GM23338 (cell line): ENCODE results near the gene GZF1. TPM values are rescaled to one million over a fixed set of nuclear protein-coding genes. Genes with fewer than 3 reads are reported as not detected.

Experiments used
- ATAC-seq: fragments of 200-7000 bp; cut with Tn5 transposase; 3 replicates; pipeline ENCODE4 v1.9.1; 2020
- DNase-seq: peaks from one replicate; pipeline ENCODE4 v3.0.0-alpha.2; 2015; ENCODE audit warnings: low spot score
- H2AFZ ChIP-seq: fragments of 200-600 bp; sonication (generic); 2 replicates; pipeline ENCODE4 v1.8.0; 2016; ENCODE audit warnings: antibody characterized with exemption, mild to moderate bottlenecking, moderate library complexity
- H3F3A ChIP-seq: fragments of 200-600 bp; sonication (generic); replicated peaks from 2 replicates; pipeline ENCODE4 v1.8.0; 2017; ENCODE audit warnings: antibody characterized with exemption, mixed run types, low read depth
- H3K27ac ChIP-seq: fragments of 200-600 bp; sonication (generic); 2 replicates; pipeline ENCODE4 v1.6.1; 2016; ENCODE audit warnings: low read depth
- H3K27me3 ChIP-seq: fragments of 200-600 bp; sonication (generic); 2 replicates; pipeline ENCODE4 v1.8.0; 2016; ENCODE audit warnings: mild to moderate bottlenecking, mixed run types, moderate library complexity; ENCODE audit not compliant: insufficient read depth
- H3K36me3 ChIP-seq: fragments of 200-600 bp; sonication (generic); 2 replicates; pipeline ENCODE4 v1.8.0; 2016; ENCODE audit warnings: mild to moderate bottlenecking; ENCODE audit not compliant: insufficient read depth
- H3K4me1 ChIP-seq: fragments of 200-600 bp; sonication (generic); 2 replicates; pipeline ENCODE4 v1.8.0; 2016; ENCODE audit warnings: mild to moderate bottlenecking, moderate library complexity; ENCODE audit not compliant: insufficient read depth
- H3K4me2 ChIP-seq: fragments of 200-600 bp; sonication (generic); 2 replicates; pipeline ENCODE4 v1.7.1; 2017; ENCODE audit warnings: mixed run types
- H3K4me3 ChIP-seq: fragments of 200-600 bp; sonication (generic); 2 replicates; pipeline ENCODE4 v1.6.1; 2016; ENCODE audit warnings: mixed run types
- H3K79me2 ChIP-seq: fragments of 200-600 bp; sonication (generic); replicated peaks from 2 replicates; pipeline ENCODE4 v1.8.0; 2017; ENCODE audit warnings: mild to moderate bottlenecking; ENCODE audit not compliant: insufficient read depth
- H3K9me2 ChIP-seq: fragments of 200-600 bp; sonication (generic); 2 replicates; pipeline ENCODE4 v1.8.0; 2017; ENCODE audit not compliant: insufficient read depth
- H4K20me1 ChIP-seq: fragments of 200-600 bp; sonication (generic); replicated peaks from 2 replicates; pipeline ENCODE4 v1.8.0; 2017; ENCODE audit warnings: mild to moderate bottlenecking; ENCODE audit not compliant: insufficient read depth
- H3K27ac Mint-ChIP-seq: 2 replicates; pipeline ENCODE4 v1.8.0; 2020; ENCODE audit warnings: inconsistent platforms, mild to moderate bottlenecking, moderate library complexity, mixed read lengths
- H3K27me3 Mint-ChIP-seq: 3 replicates; pipeline ENCODE4 v1.8.0; 2022; ENCODE audit warnings: low read depth, mild to moderate bottlenecking, moderate library complexity, mixed read lengths, inconsistent platforms; ENCODE audit not compliant: insufficient read depth, poor library complexity
- H3K36me3 Mint-ChIP-seq: 3 replicates; pipeline ENCODE4 v1.8.0; 2021; ENCODE audit warnings: low read depth, mild to moderate bottlenecking, inconsistent platforms, moderate library complexity, mixed read lengths
- H3K4me1 Mint-ChIP-seq: 3 replicates; pipeline ENCODE4 v1.8.0; 2020; ENCODE audit warnings: mild to moderate bottlenecking, inconsistent platforms, mixed read lengths
- H3K4me3 Mint-ChIP-seq: 3 replicates; pipeline ENCODE4 v1.8.0; 2021; ENCODE audit warnings: moderate library complexity, mild to moderate bottlenecking, inconsistent platforms, mixed read lengths
- H3K9me3 Mint-ChIP-seq: 3 replicates; pipeline ENCODE4 v1.8.0; 2020; ENCODE audit warnings: moderate library complexity, mild to moderate bottlenecking, inconsistent platforms, mixed read lengths
- CREB1 ChIP-seq: fragments of 250-450 bp; sonication (Bioruptor Pico); IDR thresholded peaks from 2 replicates; pipeline ENCODE4 v1.5.0; 2020; ENCODE audit warnings: low read depth, mild to moderate bottlenecking, moderate library complexity
- CTCF ChIP-seq, 2 experiments: fragments of 200-600 bp in 1 of 2; sonication (generic) in 1 of 2; conservative IDR thresholded peaks; 2 replicates each; pipeline versions ENCODE4 v1.5.1 to v1.6.1; 2016 to 2017; ENCODE audit warnings: antibody characterized with exemption in 2 of 2, low read depth in 2 of 2, mild to moderate bottlenecking in 2 of 2, moderate library complexity in 1 of 2
- ETS1 ChIP-seq: IDR thresholded peaks from 2 replicates; pipeline ENCODE4 v1.6.1; 2016; ENCODE audit warnings: antibody characterized with exemption
- EZH2 ChIP-seq: fragments of 200-600 bp; sonication (generic); IDR thresholded peaks from one replicate; pipeline ENCODE4 v1.8.0; 2017; ENCODE audit warnings: antibody characterized with exemption, mild to moderate bottlenecking, low read depth; ENCODE audit not compliant: unreplicated experiment
- EZH2phosphoT487 ChIP-seq: fragments of 200-600 bp; sonication (generic); IDR thresholded peaks from one replicate; pipeline ENCODE4 v1.8.1; 2018; ENCODE audit warnings: antibody characterized with exemption; ENCODE audit not compliant: unreplicated experiment
- JUNB ChIP-seq: IDR thresholded peaks from one replicate; pipeline ENCODE4 v1.6.1; 2016; ENCODE audit warnings: antibody characterized with exemption; ENCODE audit not compliant: unreplicated experiment
- NANOG ChIP-seq: IDR thresholded peaks from 2 replicates; pipeline ENCODE4 v1.6.1; 2016; ENCODE audit warnings: antibody characterized with exemption, borderline replicate concordance
- POLR2AphosphoS5 ChIP-seq: IDR thresholded peaks from 2 replicates; pipeline ENCODE4 v1.6.1; 2016; ENCODE audit warnings: antibody characterized with exemption, low read depth
- REST ChIP-seq: IDR thresholded peaks from one replicate; pipeline ENCODE4 v1.6.1; 2018; ENCODE audit warnings: antibody characterized with exemption; ENCODE audit not compliant: unreplicated experiment
- STAT1 ChIP-seq: IDR thresholded peaks from one replicate; pipeline ENCODE4 v1.6.1; 2016; ENCODE audit warnings: antibody characterized with exemption; ENCODE audit not compliant: unreplicated experiment
- ZNF114 ChIP-seq: fragments of 250-450 bp; sonication (Bioruptor Pico); IDR thresholded peaks from 2 replicates; pipeline ENCODE4 v1.5.0; 2020; ENCODE audit warnings: mild to moderate bottlenecking, moderate library complexity
- ZNF331 ChIP-seq: fragments of 250-450 bp; sonication (Bioruptor Pico); IDR thresholded peaks from 2 replicates; pipeline ENCODE4 v1.5.0; 2020; ENCODE audit warnings: low read depth, mild to moderate bottlenecking, moderate library complexity
- ZNF462 ChIP-seq: fragments of 250-450 bp; sonication (Bioruptor Pico); IDR thresholded peaks from 2 replicates; pipeline ENCODE4 v1.5.0; 2020; ENCODE audit warnings: mild to moderate bottlenecking, moderate library complexity
- polyA plus RNA-seq: library from polyadenylated mRNA; unstranded; fragments of >200 nt; fragmentation: Nextera tagmentation; extraction: Ambion mirVana; gene quantifications from 2 replicates; pipeline ENCODE4 v1.2.1, GENCODE V29; 2016
- total RNA-seq: library from RNA; depleted of rRNA; stranded (reverse); fragments of >200 nt; shearing (Covaris generic); gene quantifications from 2 replicates; pipeline ENCODE4 v1.2.3, GENCODE V29; 2014

Gene GZF1
- total and polyA plus RNA-seq, 2 experiments from 2014 or later: 4.2 to 15.7 TPM

GRCh38 chr20:23370873-23371272 lies 8.9 kb downstream of the GZF1 start:
- H3K9me3 Mint-ChIP-seq: no peaks in the 10 kb centered on the region
- no peak overlapping the region for H3K4me3 Mint-ChIP-seq
- Histone ChIP-seq H4K20me1 (peaks cover 28% of the 10 kb centered on the region), H3K27me3 (no peaks in the 10 kb centered on the region), H2AFZ (no peak overlapping the region), H3F3A (no peaks in the 10 kb centered on the region), H3K4me1 (peaks cover 2% of the 10 kb centered on the region; the same call in 1 of the 2 replicates), H3K9me2 (no peaks in the 10 kb centered on the region), H3K36me3 (peaks cover 14% of the 10 kb centered on the region; the same call in 1 of the 2 replicates), H3K27ac (no peak overlapping the region), H3K4me3 (no peak overlapping the region), H3K79me2 (peaks cover 31% of the 10 kb centered on the region), H3K4me2 (no peak overlapping the region)
- peaks cover 2% of the 10 kb centered on the region for H3K27me3 Mint-ChIP-seq
- peaks cover 6% of the 10 kb centered on the region; the same call in 2 of the 3 replicates for H3K4me1 Mint-ChIP-seq
- ATAC-seq (no peak), DNase-seq (no peak)
- TF ChIP-seq NANOG (no peak), STAT1 (no peak), ETS1 (no peak), POLR2AphosphoS5 (no peak), JUNB (no peak), CTCF (conservative IDR thresholded peaks at IDR 0.05; ENCODE audit: low read depth in 2 of 2) (no peak), ZNF462 (no peak), ZNF331 (CRISPR knock-in tag) (no peak), EZH2phosphoT487 (no peak), REST (no peak), EZH2 (no peak), CREB1 (CRISPR knock-in tag) (no peak), ZNF114 (CRISPR knock-in tag) (no peak)
- H3K36me3 Mint-ChIP-seq: peaks cover 62% of the 10 kb centered on the region
- H3K27ac Mint-ChIP-seq: no peak overlapping the region
